K562 (cell line): ENCODE data around the gene RNF41. TPM values are rescaled to one million over a fixed set of nuclear protein-coding genes. Genes with fewer than 3 reads are reported as not detected.

Experiments used
- ARID3A ChIP-seq: IDR thresholded peaks from 2 replicates; pipeline ENCODE4 v1.6.1; 2012; ENCODE audit warnings: low read depth, low read length, improper control_type of control experiment, borderline replicate concordance
- ASH1L ChIP-seq: fragments of 450-650 bp; IDR thresholded peaks from 2 replicates; pipeline ENCODE4 v1.6.1; 2018; ENCODE audit warnings: borderline replicate concordance, mild to moderate bottlenecking, low read depth; ENCODE audit not compliant: partially characterized antibody
- E2F8 ChIP-seq: fragments of 450-650 bp; IDR thresholded peaks from 2 replicates; pipeline ENCODE4 v1.7.1; 2018; ENCODE audit warnings: mild to moderate bottlenecking, low read depth; ENCODE audit not compliant: partially characterized antibody
- ESRRA ChIP-seq: fragments of 450-650 bp; IDR thresholded peaks from 2 replicates; pipeline ENCODE4 v1.6.1; 2014; ENCODE audit warnings: low read depth, mild to moderate bottlenecking, moderate library complexity, borderline replicate concordance
- ETV5 ChIP-seq: sonication (generic); formaldehyde crosslinking; IDR thresholded peaks from 2 replicates; pipeline ENCODE4 v1.4.0; 2020; ENCODE audit warnings: low read depth, mild to moderate bottlenecking, missing genetic modification reagents
- HDAC2 ChIP-seq: fragments of 450-650 bp; IDR thresholded peaks from 2 replicates; pipeline ENCODE4 v1.6.1; 2016; ENCODE audit warnings: mild to moderate bottlenecking
- JUN ChIP-seq, 2 experiments: sonication (generic) in 1 of 2; formaldehyde crosslinking in 1 of 2; IDR thresholded peaks; 2 replicates each; pipeline versions ENCODE4 v1.6.1 to v1.8.0; 2012 to 2022; ENCODE audit warnings: borderline replicate concordance in 2 of 2, mild to moderate bottlenecking in 2 of 2, improper control_type of control experiment in 1 of 2, low read depth in 1 of 2, low read length in 1 of 2, missing genetic modification reagents in 1 of 2
- MBD2 ChIP-seq: sonication (generic); IDR thresholded peaks from 2 replicates; pipeline ENCODE4 v1.6.1; 2016; ENCODE audit warnings: low read depth, borderline replicate concordance
- PHF8 ChIP-seq: fragments of 200-600 bp; sonication (generic); IDR thresholded peaks from 2 replicates; pipeline ENCODE4 v1.6.1; 2012; ENCODE audit warnings: mixed run types, mild to moderate bottlenecking, inconsistent platforms, low read length, moderate library complexity, borderline replicate concordance
- POLR2H ChIP-seq: IDR thresholded peaks from 2 replicates; pipeline ENCODE4 v1.6.1; 2016; ENCODE audit warnings: missing genetic modification characterization, low read depth, mild to moderate bottlenecking, control low read depth, missing compliant biosample characterization, moderate library complexity
- POLR3A ChIP-seq: IDR thresholded peaks from 2 replicates; pipeline ENCODE4 v1.6.1; 2011; ENCODE audit warnings: borderline replicate concordance, mild to moderate bottlenecking, moderate library complexity; ENCODE audit not compliant: insufficient read length, insufficient read depth; ENCODE audit errors: extremely low read depth
- SMAD1 ChIP-seq: fragments of 150-350 bp; IDR thresholded peaks from 2 replicates; pipeline ENCODE4 v1.6.1; 2014; ENCODE audit warnings: low read length, low read depth; ENCODE audit not compliant: partially characterized antibody
- TAF9B ChIP-seq: fragments of 450-650 bp; IDR thresholded peaks from 2 replicates; pipeline ENCODE4 v1.6.1; 2018; ENCODE audit warnings: mild to moderate bottlenecking; ENCODE audit not compliant: partially characterized antibody
- ZC3H4 ChIP-seq: sonication (generic); formaldehyde crosslinking; IDR thresholded peaks from 2 replicates; pipeline ENCODE4 v1.9.0; 2021; ENCODE audit warnings: missing genetic modification reagents, borderline replicate concordance
- ZFPM2 ChIP-seq: fragments of 250-450 bp; sonication (Bioruptor Pico); IDR thresholded peaks from 2 replicates; pipeline ENCODE4 v1.5.1; 2022; ENCODE audit warnings: mild to moderate bottlenecking
- ZNF197 ChIP-seq: fragments of 200-800 bp; sonication (Bioruptor generic); IDR thresholded peaks from 2 replicates; pipeline ENCODE4 v1.6.1; 2016; ENCODE audit warnings: low read depth, missing genetic modification characterization, missing compliant biosample characterization
- ZNF436 ChIP-seq: fragments of 250-450, 450-650 bp; sonication (Bioruptor Pico); formaldehyde crosslinking; IDR thresholded peaks from 2 replicates; pipeline ENCODE4 v1.7.0; 2020; ENCODE audit warnings: mild to moderate bottlenecking
- ZNF717 ChIP-seq: fragments of 250-450 bp; sonication (Bioruptor Pico); IDR thresholded peaks from 2 replicates; pipeline ENCODE4 v1.5.0; 2021
- polyA plus RNA-seq, 8 experiments: library from polyadenylated mRNA; depleted of rRNA in 4 of 8; stranded (reverse) in 5 of 8; unstranded in 3 of 8; fragments of >200 nt; fragmentation: Nextera tagmentation in 2 of 8; fragmentation: Illumina TruSeq in 1 of 8; extraction: Ambion mirVana in 2 of 8; extraction: Trizol in 1 of 8; gene quantifications; 2 replicates each; pipeline versions ENCODE4 v1.2.1 to v1.2.3, GENCODE V29; 2011 to 2014; ENCODE audit warnings: inconsistent platforms in 1 of 8, missing spikeins in 1 of 8
- total RNA-seq, 7 experiments: library from RNA; depleted of rRNA in 6 of 7; stranded (reverse); fragments of >200 nt in 6 of 7; fragmentation: Illumina TruSeq in 2 of 7; extraction: Trizol in 2 of 7; gene quantifications; 2 replicates each; pipeline versions ENCODE4 v1.2.1 to v1.2.3, GENCODE V29; 2011 to 2021; ENCODE audit warnings: low replicate concordance in 1 of 7
- TF ChIP-seq, protein P1 (sequence below), 2 experiments: fragments of 450-650 bp; conservative IDR thresholded peaks; 2 replicates each; pipeline ENCODE4 v1.6.1; 2017; ENCODE audit warnings: mild to moderate bottlenecking in 2 of 2, moderate library complexity in 2 of 2

The RNF41 gene
- total and polyA plus RNA-seq, 9 of the 15 experiments (the other 6 are each of a cell fraction or from before 2014, with no cell fraction given): 28.2 to 46.8 (median 33.8) TPM

DNA sequence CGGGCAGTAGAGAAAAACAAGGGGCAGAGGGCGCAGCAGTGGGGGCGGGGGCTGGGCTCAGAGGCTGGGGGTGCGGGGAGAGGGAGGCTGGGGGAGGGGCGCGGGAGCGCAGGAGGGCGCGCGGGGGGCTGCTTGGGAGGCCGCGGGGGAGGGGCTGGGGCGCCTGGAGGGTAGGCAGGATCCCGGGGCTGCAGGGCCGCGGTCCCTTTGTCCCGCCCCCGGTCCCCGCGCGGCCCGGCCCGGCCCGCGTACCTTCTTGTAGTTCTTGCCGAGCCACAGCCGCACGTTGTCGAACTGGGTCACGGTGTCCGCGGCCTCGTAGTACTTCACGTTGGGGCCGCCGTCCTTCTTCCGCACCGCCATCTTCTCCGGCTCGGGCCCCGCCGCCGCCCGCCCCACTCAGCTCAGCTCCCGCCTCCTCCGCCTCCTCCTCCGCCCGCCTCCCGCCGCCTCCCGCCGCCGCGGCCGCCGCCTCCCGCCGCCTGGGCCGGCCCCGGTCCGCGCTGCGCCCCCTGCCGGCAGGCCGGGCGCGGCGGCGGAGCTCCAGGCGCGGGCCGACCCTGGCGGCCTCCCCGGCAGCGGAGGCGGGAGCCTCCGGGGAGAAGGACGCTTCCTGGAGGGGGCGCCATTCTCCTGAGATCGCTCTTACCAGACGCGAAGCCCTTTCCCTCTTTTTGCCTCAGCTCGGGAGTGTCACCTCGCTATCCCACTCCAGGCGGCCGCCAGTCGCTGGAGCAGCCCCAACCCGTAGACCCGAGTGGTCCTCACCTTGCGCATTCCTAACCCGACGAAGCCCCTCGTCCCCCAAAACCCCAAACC is 32.4 kb downstream of the RNF41 start, which contains the start of gene SMARCC2 (continued):
- no peak for TF ChIP-seq ARID3A
- TF ChIP-seq ASH1L: no peak
- TF ChIP-seq ZFPM2 (CRISPR knock-in tag): no peak
- no peak for TF ChIP-seq E2F8
- peak; percentile 38 for TF ChIP-seq SMAD1
- TF ChIP-seq ZNF717: no peak
- TF ChIP-seq HDAC2: no peak
- no peak for TF ChIP-seq ZC3H4
- TF ChIP-seq ZNF436: peak; percentile 99
- TF ChIP-seq PHF8: peak; percentile 55; the same call in 1 of the 2 replicates
- TF ChIP-seq POLR3A: no peak
- TF ChIP-seq, protein P1, sequence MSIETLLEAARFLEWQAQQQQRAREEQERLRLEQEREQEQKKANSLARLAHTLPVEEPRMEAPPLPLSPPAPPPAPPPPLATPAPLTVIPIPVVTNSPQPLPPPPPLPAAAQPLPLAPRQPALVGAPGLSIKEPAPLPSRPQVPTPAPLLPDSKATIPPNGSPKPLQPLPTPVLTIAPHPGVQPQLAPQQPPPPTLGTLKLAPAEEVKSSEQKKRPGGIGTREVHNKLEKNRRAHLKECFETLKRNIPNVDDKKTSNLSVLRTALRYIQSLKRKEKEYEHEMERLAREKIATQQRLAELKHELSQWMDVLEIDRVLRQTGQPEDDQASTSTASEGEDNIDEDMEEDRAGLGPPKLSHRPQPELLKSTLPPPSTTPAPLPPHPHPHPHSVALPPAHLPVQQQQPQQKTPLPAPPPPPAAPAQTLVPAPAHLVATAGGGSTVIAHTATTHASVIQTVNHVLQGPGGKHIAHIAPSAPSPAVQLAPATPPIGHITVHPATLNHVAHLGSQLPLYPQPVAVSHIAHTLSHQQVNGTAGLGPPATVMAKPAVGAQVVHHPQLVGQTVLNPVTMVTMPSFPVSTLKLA (conservative IDR thresholded peaks at IDR 0.05): 0 out of 4 replicates have a peak, but pooled peaks have one; percentile 14 to 32
- TF ChIP-seq JUN (IDR thresholded peaks at IDR 0.05; ENCODE audit: borderline replicate concordance, low read depth, low read length): 0 out of 2 replicates have a peak, but pooled peaks have one; percentile 56
- TF ChIP-seq JUN (CRISPR knock-in tag; IDR thresholded peaks at IDR 0.05; ENCODE audit: borderline replicate concordance): no peak
- TF ChIP-seq ETV5: no peak
- TF ChIP-seq MBD2: no peak
- TF ChIP-seq TAF9B: no peak
- 0 out of 2 replicates have a peak, but pooled peaks have one; percentile 68 for TF ChIP-seq ZNF197
- TF ChIP-seq ESRRA: peak; percentile 55; the same call in 1 of the 2 replicates
- TF ChIP-seq POLR2H (tag): no peak
